HEK293 (cell line): ENCODE results near the gene PASK.
A peak's percentile ranks its signal among the peaks of the same experiment; 100 is the strongest.

Experiments
- CTCF ChIA-PET: fragments of 350-600 bp; formaldehyde crosslinking; extraction: SDS; loops from one replicate; lab custom pipeline; 2021; ENCODE audit warnings: antibody characterized with exemption; lab: Yijun Ruan, JAX
- POLR2A ChIA-PET: fragments of 300-600 bp; formaldehyde crosslinking; extraction: SDS; loops from one replicate; lab custom pipeline; 2020; ENCODE audit warnings: antibody characterized with exemption, inconsistent platforms; lab: Yijun Ruan, JAX
- H3K27ac ChIP-seq: fragments of 200-500 bp; sonication (Bioruptor generic); 2 replicates; pipeline ENCODE4 v1.5.1; 2014; ENCODE audit warnings: low read depth, low read length, control low read depth, inconsistent platforms; ENCODE audit errors: extremely low read depth
- H3K36me3 ChIP-seq, 2 experiments: fragments of 200-500 bp in 1 of 2; sonication (Bioruptor generic) in 1 of 2; 1 replicate in 1 of 2; 2 replicates in 1 of 2; pipeline ENCODE4 v1.5.1; 2014 to 2017; ENCODE audit warnings: inconsistent platforms in 2 of 2, low read length in 2 of 2; ENCODE audit not compliant: control insufficient read depth in 2 of 2, insufficient read depth in 1 of 2
- H3K4me1 ChIP-seq: fragments of 200-500 bp; sonication (Bioruptor generic); 2 replicates; pipeline ENCODE4 v1.5.1; 2014; ENCODE audit warnings: mild to moderate bottlenecking, low read length, inconsistent platforms; ENCODE audit not compliant: control insufficient read depth, insufficient read depth
- H3K4me3 ChIP-seq: 2 replicates; pipeline ENCODE4 v1.5.1; 2011; ENCODE audit warnings: low read depth, mild to moderate bottlenecking, control low read depth, low read length, moderate library complexity
- H3K9me3 ChIP-seq: fragments of 200-500 bp; sonication (Bioruptor generic); 2 replicates; pipeline ENCODE4 v1.5.1; 2014; ENCODE audit warnings: low read depth, low read length, inconsistent platforms; ENCODE audit not compliant: control insufficient read depth, insufficient read depth
- EGR2 ChIP-seq: fragments of 450-650 bp; formaldehyde crosslinking; IDR thresholded peaks from 2 replicates; pipeline ENCODE4 v1.5.1; 2016; ENCODE audit warnings: low read depth, missing biosample characterization, missing genetic modification characterization
- GLIS2 ChIP-seq: fragments of 450-650 bp; formaldehyde crosslinking; IDR thresholded peaks from 2 replicates; pipeline ENCODE4 v1.5.1; 2016; ENCODE audit warnings: missing biosample characterization, missing genetic modification characterization
- PRDM10 ChIP-seq: fragments of 450-650 bp; formaldehyde crosslinking; IDR thresholded peaks from 2 replicates; pipeline ENCODE4 v1.5.1; 2016; ENCODE audit warnings: missing biosample characterization, missing genetic modification characterization
- TCF7L2 ChIP-seq: IDR thresholded peaks from 2 replicates; pipeline ENCODE4 v1.6.1; 2011; ENCODE audit warnings: low read depth, mild to moderate bottlenecking, inconsistent platforms, low read length, moderate library complexity, borderline replicate concordance
- TSHZ1 ChIP-seq: fragments of 450-650 bp; formaldehyde crosslinking; IDR thresholded peaks from 2 replicates; pipeline ENCODE4 v1.5.1; 2016; ENCODE audit warnings: missing biosample characterization, missing genetic modification characterization, borderline replicate concordance
- ZBTB10 ChIP-seq: fragments of 450-650 bp; formaldehyde crosslinking; IDR thresholded peaks from 2 replicates; pipeline ENCODE4 v1.5.1; 2016; ENCODE audit warnings: missing biosample characterization, missing genetic modification characterization
- ZBTB20 ChIP-seq: fragments of 450-650 bp; formaldehyde crosslinking; IDR thresholded peaks from 2 replicates; pipeline ENCODE4 v1.5.1; 2016; ENCODE audit warnings: missing biosample characterization, missing genetic modification characterization
- ZBTB21 ChIP-seq: fragments of 450-650 bp; formaldehyde crosslinking; IDR thresholded peaks from 2 replicates; pipeline ENCODE4 v1.5.1; 2017; ENCODE audit warnings: missing biosample characterization, missing genetic modification characterization
- ZBTB48 ChIP-seq: fragments of 450-650 bp; formaldehyde crosslinking; IDR thresholded peaks from 2 replicates; pipeline ENCODE4 v1.5.1; 2016; ENCODE audit warnings: missing biosample characterization, missing genetic modification characterization
- ZBTB8A ChIP-seq: fragments of 450-650 bp; formaldehyde crosslinking; IDR thresholded peaks from 2 replicates; pipeline ENCODE4 v1.5.1; 2016; ENCODE audit warnings: missing biosample characterization, missing genetic modification characterization
- ZNF133 ChIP-seq: fragments of 450-650 bp; formaldehyde crosslinking; IDR thresholded peaks from 2 replicates; pipeline ENCODE4 v1.5.1; 2016; ENCODE audit warnings: missing biosample characterization, missing genetic modification characterization
- ZNF398 ChIP-seq: fragments of 450-650 bp; formaldehyde crosslinking; IDR thresholded peaks from 2 replicates; pipeline ENCODE4 v1.5.1; 2017; ENCODE audit warnings: missing biosample characterization, missing genetic modification characterization
- ZNF423 ChIP-seq: fragments of 450-650 bp; formaldehyde crosslinking; IDR thresholded peaks from 2 replicates; pipeline ENCODE4 v1.5.1; 2016; ENCODE audit warnings: missing biosample characterization, missing genetic modification characterization
- ZNF513 ChIP-seq: fragments of 450-650 bp; IDR thresholded peaks from 2 replicates; pipeline ENCODE4 v1.5.1; 2018; ENCODE audit warnings: missing biosample characterization, missing genetic modification characterization
- ZNF561 ChIP-seq: fragments of 450-650 bp; IDR thresholded peaks from 2 replicates; pipeline ENCODE4 v1.5.1; 2018; ENCODE audit warnings: missing biosample characterization, missing genetic modification characterization, borderline replicate concordance
- ZNF571 ChIP-seq: fragments of 450-650 bp; formaldehyde crosslinking; IDR thresholded peaks from 2 replicates; pipeline ENCODE4 v1.5.0; 2017; ENCODE audit warnings: missing biosample characterization, missing genetic modification characterization
- ZNF600 ChIP-seq: fragments of 450-650 bp; formaldehyde crosslinking; IDR thresholded peaks from 2 replicates; pipeline ENCODE4 v1.5.1; 2016; ENCODE audit warnings: missing biosample characterization, missing genetic modification characterization
- ZNF629 ChIP-seq: fragments of 450-650 bp; formaldehyde crosslinking; IDR thresholded peaks from 2 replicates; pipeline ENCODE4 v1.5.1; 2017; ENCODE audit warnings: missing biosample characterization, missing genetic modification characterization
- ZNF830 ChIP-seq: fragments of 450-650 bp; IDR thresholded peaks from 2 replicates; pipeline ENCODE4 v1.5.0; 2018; ENCODE audit warnings: missing biosample characterization, missing genetic modification characterization, low read depth, mild to moderate bottlenecking, moderate library complexity

The PASK gene

GRCh38 chr2:241149675-241149924, 328 bp upstream of the PASK start:
- H3K36me3 ChIP-seq = peaks cover 0 to 16% of the 10 kb centered on the region in 2 experiments; a peak in 2 of 3 replicates
- peak overlapping the region; percentile 48; the same call in 1 of the 2 replicates for H3K27ac ChIP-seq
- ChIA-PET CTCF (interaction anchor here (0.9 kb wide), 1 partner anchor 140 kb away, joined by 3 read pairs; no protein-coding TSS in a partner anchor), POLR2A (interaction anchor here (0.6 to 2.7 kb wide), 15 partner anchors 9 to 553 kb away, joined by 3 to 13 read pairs (median 3); partner anchors contain the start of genes ING5 and MTERF4)
- peak overlapping the region; percentile 94 for H3K4me3 ChIP-seq
- no peaks in the 10 kb centered on the region for H3K9me3 ChIP-seq
- peak; percentile 35; the same call in 1 of the 2 replicates for TF ChIP-seq ZBTB8A (tag by site-specific recombination)
- TF ChIP-seq ZNF423 = 0 out of 2 replicates have a peak, but pooled peaks have one; percentile 34
- TF ChIP-seq PRDM10 (tag by site-specific recombination) = 0 out of 2 replicates have a peak, but pooled peaks have one; percentile 4
- no peak for TF ChIP-seq ZNF398 (tag by site-specific recombination)
- 0 out of 2 replicates have a peak, but pooled peaks have one; percentile 8 for TF ChIP-seq TCF7L2
- TF ChIP-seq ZBTB20 (tag by site-specific recombination) = peak; percentile 51; the same call in 1 of the 2 replicates
- TF ChIP-seq ZNF513 (tag by site-specific recombination) = no peak
- TF ChIP-seq ZNF133 (tag by site-specific recombination) = peak; percentile 29; the same call in 1 of the 2 replicates
- 0 out of 2 replicates have a peak, but pooled peaks have one; percentile 26 for TF ChIP-seq GLIS2 (tag by site-specific recombination)
- no peak for TF ChIP-seq ZBTB21 (tag by site-specific recombination)
- 0 out of 2 replicates have a peak, but pooled peaks have one; percentile 17 for TF ChIP-seq EGR2 (tag by site-specific recombination)
- H3K4me1 ChIP-seq = no peaks in the 10 kb centered on the region

GRCh38 chr2:241148239-241148638, 1.0 kb downstream of the PASK start:
- no peaks in the 10 kb centered on the region for H3K4me1 ChIP-seq
- H3K4me3 ChIP-seq = peak overlapping the region; percentile 94
- H3K9me3 ChIP-seq = no peaks in the 10 kb centered on the region
- ChIA-PET CTCF (no interaction called here), POLR2A (interaction anchor here (2.7 kb wide), 1 partner anchor 46 kb away, joined by 13 read pairs; the partner anchor contains the start of gene MTERF4)
- peaks cover 0 to 12% of the 10 kb centered on the region in 2 experiments; a peak in 2 of 3 replicates for H3K36me3 ChIP-seq
- no peak overlapping the region; the same call in 1 of the 2 replicates for H3K27ac ChIP-seq
- TF ChIP-seq ZBTB48 (tag by site-specific recombination) (no peak), ZNF423 (no peak), ZNF600 (tag by site-specific recombination) (no peak), ZNF571 (tag by site-specific recombination) (no peak), ZBTB10 (tag by site-specific recombination) (no peak), ZNF561 (tag by site-specific recombination) (no peak), TSHZ1 (tag by site-specific recombination) (no peak), ZNF629 (tag by site-specific recombination) (no peak), ZNF830 (no peak)
